Fibroblast of villous mesenchyme (primary cell): ENCODE results near the gene KIRREL3. TPM values are rescaled to one million over a fixed set of nuclear protein-coding genes. Genes with fewer than 3 reads are reported as not detected.

Source experiments
- DNase-seq: peaks from one replicate; pipeline ENCODE4 v3.0.0-alpha.2; 2010; ENCODE audit warnings: low read depth
- H3K4me3 ChIP-seq: 2 replicates; pipeline ENCODE4 v1.5.1; 2011; ENCODE audit warnings: low read depth, mild to moderate bottlenecking, low read length
- CTCF ChIP-seq: IDR thresholded peaks from 2 replicates; pipeline ENCODE4 v1.5.1; 2012; ENCODE audit warnings: low read depth, mild to moderate bottlenecking, low read length; ENCODE audit not compliant: insufficient read depth
- total RNA-seq: library from RNA; depleted of rRNA; stranded (reverse); fragments of >200 nt; gene quantifications from 2 replicates; pipeline ENCODE4 v1.2.3, GENCODE V29; 2012

KIRREL3 gene
- total RNA-seq, 1 donor: 9.9 TPM

- DNase-seq: no peak
- H3K4me3 ChIP-seq: no peak overlapping the region
- no peak for TF ChIP-seq CTCF
Measured at GRCh38 chr11:126497581-126498122, 502.9 kb downstream of the KIRREL3 start.

GRCh38 chr11:126496576-126497337, 503.8 kb downstream of the KIRREL3 start:
- no peak for DNase-seq
- TF ChIP-seq CTCF: no peak

GRCh38 chr11:126495281-126496220, 505.0 kb downstream of the KIRREL3 start:
- no peak for DNase-seq
- TF ChIP-seq CTCF: no peak
- H3K4me3 ChIP-seq: no peak overlapping the region

More at GRCh38 chr11:126496576-126497337, 503.8 kb downstream of the KIRREL3 start:
- no peak overlapping the region for H3K4me3 ChIP-seq

- TF ChIP-seq CTCF: no peak
Measured at GRCh38 chr11:126494831-126495230, 505.7 kb downstream of the KIRREL3 start.

GRCh38 chr11:126492331-126493082, 508.1 kb downstream of the KIRREL3 start:
- no peak overlapping the region for H3K4me3 ChIP-seq
- no peak for TF ChIP-seq CTCF
- no peak for DNase-seq

More at GRCh38 chr11:126494831-126495230, 505.7 kb downstream of the KIRREL3 start:
- no peak overlapping the region for H3K4me3 ChIP-seq
- no peak for DNase-seq

GRCh38 chr11:126491092-126491491, 509.5 kb downstream of the KIRREL3 start:
- DNase-seq: no peak
- no peak for TF ChIP-seq CTCF
- H3K4me3 ChIP-seq: no peak overlapping the region
